Measurements from ENCODE around the gene SLC7A1. TPM values are rescaled to one million over a fixed set of nuclear protein-coding genes. Genes with fewer than 3 reads are reported as not detected.

SLC7A1 gene
- total and polyA plus RNA-seq, 7 donors = 0.79 to 14.7 (median 3.2) TPM

DNA sequence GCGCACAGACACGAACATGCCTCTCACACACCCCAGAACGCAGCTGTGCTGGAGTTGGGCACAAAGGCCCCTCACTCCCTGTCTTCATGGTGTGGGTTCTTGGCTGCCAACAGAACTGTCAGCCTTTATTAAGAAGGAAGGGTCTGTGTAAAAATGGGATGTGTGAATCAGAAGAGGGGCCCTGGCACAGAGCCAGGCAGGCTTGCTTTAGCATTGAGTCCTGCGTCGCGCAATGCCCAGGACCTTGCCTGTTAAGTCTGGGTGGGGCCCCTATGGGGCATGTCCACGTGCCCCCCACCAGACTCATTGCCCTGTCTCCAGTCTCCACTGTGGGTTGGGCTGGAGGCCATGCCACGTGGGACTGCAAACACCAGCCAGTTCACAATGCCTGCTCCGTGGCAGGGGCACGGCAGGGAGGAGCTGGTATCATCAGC is 84.8 kb downstream of the SLC7A1 start:
- Histone ChIP-seq H3K9me3 (no peaks in the 10 kb centered on the region), H3K27ac (no peak overlapping the region), H3K27me3 (ENCODE audit: insufficient read depth in 3 of 3, low read length in 2 of 3) (peaks cover 0 to 25% (median 4%) of the 10 kb centered on the region in 3 donors), H3K36me3 (ENCODE audit: insufficient read depth in 1 of 2, low read depth in 1 of 2) (no peaks in the 10 kb centered on the region), H3K4me3 (no peak overlapping the region), H3K4me1 (peaks cover 5% of the 10 kb centered on the region)
- 83 to 88% (median 86%) methylated on average over 10 of the region's 10 CpGs for WGBS, 3 donors
- DNase-seq (peak in 1 of 2 donors; percentile 49), ATAC-seq (no peak)
- intact Hi-C loops (cut with DNase I) = no loop called here
- no peak for TF ChIP-seq CTCF (IDR thresholded peaks at IDR 0.05)

DNA sequence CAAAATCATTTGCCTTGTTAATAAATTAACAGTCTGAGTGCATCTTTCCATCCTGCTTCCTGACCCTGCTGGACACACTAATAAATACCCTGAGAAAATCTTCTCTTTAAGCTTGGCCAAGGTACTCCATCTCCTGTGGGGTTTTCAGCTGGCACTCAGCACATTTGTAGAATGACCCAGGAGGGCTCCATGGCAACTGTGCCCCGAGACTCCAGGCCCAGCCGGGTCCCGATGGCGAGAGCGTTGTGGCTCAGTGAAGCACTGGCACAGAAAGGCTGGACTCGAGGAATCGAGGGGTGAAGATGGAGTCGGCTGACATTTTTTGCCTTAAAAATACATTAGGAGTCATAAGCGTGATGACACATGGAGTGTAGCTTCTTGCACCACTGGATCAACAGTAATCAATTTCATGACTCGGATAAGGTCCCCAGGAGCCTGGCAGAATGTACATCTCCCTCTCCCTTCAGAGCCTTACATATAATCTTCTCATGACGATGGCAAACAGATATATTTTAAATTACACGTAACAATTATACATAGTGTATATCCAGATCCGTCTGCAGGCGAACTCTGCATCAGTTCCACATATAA is 85.4 kb downstream of the SLC7A1 start:
- H3K4me1 ChIP-seq = peaks cover 5% of the 10 kb centered on the region
- no peak for TF ChIP-seq CTCF (IDR thresholded peaks at IDR 0.05)
- no peak for ATAC-seq
- H3K27ac ChIP-seq = no peak overlapping the region
- DNase-seq = no peak
- peaks cover 0 to 27% (median 8%) of the 10 kb centered on the region in 3 donors for H3K27me3 ChIP-seq (ENCODE audit: insufficient read depth in 3 of 3, low read length in 2 of 3)
- no peaks in the 10 kb centered on the region for H3K9me3 ChIP-seq
- 89 to 93% (median 90%) methylated on average over 14 of the region's 14 CpGs for WGBS, 3 donors
- intact Hi-C loops (cut with DNase I) = loop anchor here in 1 of 2 donors (5.0 to 10.0 kb wide), 2 partner anchors 202 to 345 kb away; partner anchors contain the start of gene UBL3
- no peak overlapping the region for H3K4me3 ChIP-seq
- H3K36me3 ChIP-seq (ENCODE audit: insufficient read depth in 1 of 2, low read depth in 1 of 2) = no peaks in the 10 kb centered on the region

GRCh38 chr13:29508876-29509252 is 86.6 kb downstream of the SLC7A1 start:
- Histone ChIP-seq H3K27me3 (ENCODE audit: insufficient read depth in 3 of 3, low read length in 2 of 3) (peaks cover 0 to 32% (median 13%) of the 10 kb centered on the region in 3 donors), H3K27ac (no peak overlapping the region), H3K9me3 (no peaks in the 10 kb centered on the region), H3K36me3 (ENCODE audit: insufficient read depth in 1 of 2, low read depth in 1 of 2) (no peaks in the 10 kb centered on the region), H3K4me1 (peaks cover 5% of the 10 kb centered on the region), H3K4me3 (no peak overlapping the region)
- TF ChIP-seq CTCF (IDR thresholded peaks at IDR 0.05) = no peak
- DNase-seq = no peak
- 55 to 71% (median 56%) methylated on average over 4 of the region's 4 CpGs for WGBS, 3 donors
- no peak for ATAC-seq
- intact Hi-C loops (cut with DNase I) = loop anchor here in 1 of 2 donors (1.0 to 10.0 kb wide), 3 partner anchors 203 to 605 kb away; partner anchors contain the start of gene UBL3

DNA sequence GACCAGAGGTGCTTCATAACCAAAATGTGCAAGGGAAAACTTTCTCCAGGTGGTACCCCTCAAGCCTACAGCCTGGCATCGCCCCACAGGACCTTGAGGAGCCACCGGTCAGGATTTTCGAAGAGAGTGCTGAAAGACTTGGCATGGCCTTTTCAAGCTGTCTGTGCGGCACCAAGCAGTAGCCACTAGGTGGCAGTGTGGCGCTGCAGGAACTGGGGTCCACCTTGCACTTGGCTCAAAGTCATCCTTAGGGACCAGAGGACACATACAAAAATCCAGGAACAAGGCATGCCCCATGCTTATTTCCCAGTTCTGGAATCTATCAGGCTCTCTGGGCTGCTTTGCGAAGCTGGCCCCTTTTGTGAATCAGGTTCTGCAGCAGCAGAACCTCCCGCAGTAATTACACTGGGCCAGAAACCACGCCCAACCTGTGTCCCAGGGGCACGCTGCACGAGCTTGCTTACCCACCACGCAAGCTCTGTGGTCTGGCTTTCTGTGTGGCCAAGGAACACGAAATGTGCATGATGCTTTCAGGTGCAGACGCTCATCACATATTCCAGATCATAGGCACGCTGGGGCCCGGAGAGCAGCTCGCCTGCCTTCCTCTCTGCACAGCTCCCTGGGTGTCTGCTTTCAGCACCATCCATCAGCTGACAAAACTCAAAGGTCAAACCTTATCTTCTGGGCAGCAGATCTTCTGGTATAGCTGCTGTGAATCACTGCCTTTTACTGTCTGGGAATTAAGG is 87.2 kb downstream of the SLC7A1 start:
- Histone ChIP-seq H3K4me1 (peaks cover 5% of the 10 kb centered on the region), H3K27ac (no peak overlapping the region), H3K27me3 (ENCODE audit: insufficient read depth in 3 of 3, low read length in 2 of 3) (peaks cover 0 to 38% (median 13%) of the 10 kb centered on the region in 3 donors), H3K9me3 (no peaks in the 10 kb centered on the region), H3K4me3 (no peak overlapping the region), H3K36me3 (ENCODE audit: insufficient read depth in 1 of 2, low read depth in 1 of 2) (no peaks in the 10 kb centered on the region)
- peak; percentile 97 for TF ChIP-seq CTCF (IDR thresholded peaks at IDR 0.05)
- intact Hi-C loops (cut with DNase I) = loop anchor here in 1 of 2 donors (1.0 to 10.0 kb wide), 3 partner anchors 204 to 606 kb away; partner anchors contain the start of gene UBL3
- 25 to 36% (median 27%) methylated on average over 16 of the region's 16 CpGs for WGBS, 3 donors
- peak; percentile 82 to 96 (median 88) for ATAC-seq
- DNase-seq = peak; percentile 83 to 91

All from psoas muscle (tissue), 8 donors.